ENCODE measurements around the gene TOLLIP.
"Not testable (repeated sequence)": the region's sequence is repeated elsewhere in the genome, so short reads cannot be mapped to it uniquely, and the experiment has no call there.

The TOLLIP gene

GRCh38 chr11:1352696-1353382 lies 43.4 kb upstream of the TOLLIP start:
- H3K4me3 ChIP-seq (ENCODE audit: low read depth, low read length): no peak overlapping the region
- no peak for TF ChIP-seq CTCF (IDR thresholded peaks at IDR 0.05; ENCODE audit: borderline replicate concordance, insufficient read depth, low read depth, low read length)

- TF ChIP-seq CTCF (IDR thresholded peaks at IDR 0.05; ENCODE audit: borderline replicate concordance, insufficient read depth, low read depth, low read length): no peak
- no peak overlapping the region for H3K4me3 ChIP-seq (ENCODE audit: low read depth, low read length)
Observed at GRCh38 chr11:1351278-1351937, 42.0 kb upstream of the TOLLIP start.

GRCh38 chr11:1350086-1350725 lies 40.8 kb upstream of the TOLLIP start:
- TF ChIP-seq CTCF (IDR thresholded peaks at IDR 0.05; ENCODE audit: borderline replicate concordance, insufficient read depth, low read depth, low read length): no peak
- no peak overlapping the region for H3K4me3 ChIP-seq (ENCODE audit: low read depth, low read length)

- no peak for TF ChIP-seq CTCF (IDR thresholded peaks at IDR 0.05; ENCODE audit: borderline replicate concordance, insufficient read depth, low read depth, low read length)
- no peak overlapping the region for H3K4me3 ChIP-seq (ENCODE audit: low read depth, low read length)
Observed at GRCh38 chr11:1349327-1350041, 40.1 kb upstream of the TOLLIP start.

- no peak for TF ChIP-seq CTCF (IDR thresholded peaks at IDR 0.05; ENCODE audit: borderline replicate concordance, insufficient read depth, low read depth, low read length)
- H3K4me3 ChIP-seq (ENCODE audit: low read depth, low read length): no peak overlapping the region
Observed at GRCh38 chr11:1348796-1349326, 39.4 kb upstream of the TOLLIP start.

GRCh38 chr11:1348146-1348795 lies 38.8 kb upstream of the TOLLIP start:
- H3K4me3 ChIP-seq (ENCODE audit: low read depth, low read length): no peak overlapping the region
- no peak for TF ChIP-seq CTCF (IDR thresholded peaks at IDR 0.05; ENCODE audit: borderline replicate concordance, insufficient read depth, low read depth, low read length)

GRCh38 chr11:1347411-1347999 lies 38.1 kb upstream of the TOLLIP start:
- not testable (repeated sequence) for H3K4me3 ChIP-seq (ENCODE audit: low read depth, low read length)
